Liver (tissue), 9 donors: Measurements from ENCODE around the gene AATK. TPM values are rescaled to one million over a fixed set of nuclear protein-coding genes. Genes with fewer than 3 reads are reported as not detected.

Experiments used
- DNase-seq: peaks from one replicate; pipeline ENCODE4 v3.0.0-alpha.2; 2017; ENCODE audit warnings: low spot score
- H3K27ac ChIP-seq, 2 donors: one replicate each; pipeline ENCODE4 v1.7.0; 2013; ENCODE audit warnings: inconsistent platforms in 2 of 2, low read length in 2 of 2, control low read depth in 1 of 2, low read depth in 1 of 2, mild to moderate bottlenecking in 1 of 2
- H3K27me3 ChIP-seq, 4 donors: one replicate each; pipeline versions ENCODE4 v1.6.1 to v1.7.0; 2013; ENCODE audit warnings: low read length in 3 of 4, inconsistent platforms in 1 of 4, mild to moderate bottlenecking in 1 of 4, moderate library complexity in 1 of 4; ENCODE audit not compliant: control insufficient read depth in 4 of 4, insufficient read depth in 4 of 4
- H3K36me3 ChIP-seq, 4 donors: one replicate each; pipeline versions ENCODE4 v1.6.1 to v1.7.0; 2013; ENCODE audit warnings: low read length in 3 of 4, mild to moderate bottlenecking in 3 of 4, low read depth in 1 of 4, moderate library complexity in 1 of 4; ENCODE audit not compliant: control insufficient read depth in 4 of 4, insufficient read depth in 3 of 4
- H3K4me1 ChIP-seq, 4 donors: one replicate each; pipeline versions ENCODE4 v1.6.1 to v1.7.0; 2013; ENCODE audit warnings: low read length in 3 of 4, mild to moderate bottlenecking in 3 of 4, moderate library complexity in 1 of 4; ENCODE audit not compliant: control insufficient read depth in 4 of 4, insufficient read depth in 4 of 4
- H3K4me3 ChIP-seq, 3 donors: one replicate each; pipeline versions ENCODE4 v1.6.1 to v1.7.0; 2013; ENCODE audit warnings: low read length in 3 of 3, control low read depth in 1 of 3, low read depth in 1 of 3, mild to moderate bottlenecking in 1 of 3
- H3K9ac ChIP-seq, 2 donors: one replicate each; pipeline ENCODE4 v1.7.0; 2013; ENCODE audit warnings: low read length in 2 of 2, mild to moderate bottlenecking in 2 of 2, moderate library complexity in 2 of 2, control low read depth in 1 of 2, low read depth in 1 of 2
- H3K9me3 ChIP-seq, 4 donors: one replicate each; pipeline versions ENCODE4 v1.6.1 to v1.7.0; 2013; ENCODE audit warnings: low read length in 3 of 4; ENCODE audit not compliant: control insufficient read depth in 4 of 4
- ATF3 ChIP-seq: IDR thresholded peaks from 2 replicates; pipeline ENCODE4 v1.6.1; 2016; ENCODE audit warnings: antibody characterized with exemption
- CTCF ChIP-seq: fragments of 150-350 bp; IDR thresholded peaks from 2 replicates; pipeline ENCODE4 v1.5.1; 2017; ENCODE audit warnings: improper control_type of control experiment, low read depth, low read length; ENCODE audit not compliant: missing input control
- EGR1 ChIP-seq, 2 donors: IDR thresholded peaks; 2 replicates each; pipeline ENCODE4 v1.6.1; 2016 to 2018; ENCODE audit warnings: antibody characterized with exemption in 2 of 2, low read depth in 2 of 2
- FOXA1 ChIP-seq: IDR thresholded peaks from 2 replicates; pipeline ENCODE4 v1.6.1; 2016; ENCODE audit warnings: antibody characterized with exemption
- FOXA2 ChIP-seq: IDR thresholded peaks from 2 replicates; pipeline ENCODE4 v1.6.1; 2016; ENCODE audit warnings: antibody characterized with exemption
- GABPA ChIP-seq, 2 donors: IDR thresholded peaks in 1 of 2; conservative IDR thresholded peaks in 1 of 2; 2 replicates each; pipeline ENCODE4 v1.6.1; 2016; ENCODE audit warnings: antibody characterized with exemption in 2 of 2, mild to moderate bottlenecking in 1 of 2, moderate library complexity in 1 of 2
- HNF4G ChIP-seq: IDR thresholded peaks from 2 replicates; pipeline ENCODE4 v1.6.1; 2016; ENCODE audit warnings: antibody characterized with exemption
- JUND ChIP-seq, 2 donors: IDR thresholded peaks; 2 replicates each; pipeline ENCODE4 v1.6.1; 2016; ENCODE audit warnings: antibody characterized with exemption in 2 of 2
- MAX ChIP-seq: IDR thresholded peaks from 2 replicates; pipeline ENCODE4 v1.6.1; 2016; ENCODE audit warnings: antibody characterized with exemption
- NR2F2 ChIP-seq: IDR thresholded peaks from 2 replicates; pipeline ENCODE4 v1.6.1; 2016; ENCODE audit warnings: antibody characterized with exemption
- RAD21 ChIP-seq, 2 donors: IDR thresholded peaks; 2 replicates each; pipeline ENCODE4 v1.6.1; 2016; ENCODE audit warnings: antibody characterized with exemption in 2 of 2, mild to moderate bottlenecking in 2 of 2
- REST ChIP-seq: IDR thresholded peaks from 2 replicates; pipeline ENCODE4 v1.6.1; 2016; ENCODE audit warnings: antibody characterized with exemption, mild to moderate bottlenecking
- RXRA ChIP-seq, 2 donors: IDR thresholded peaks; 2 replicates each; pipeline ENCODE4 v1.6.1; 2017 to 2018; ENCODE audit warnings: antibody characterized with exemption in 2 of 2, mild to moderate bottlenecking in 1 of 2
- SP1 ChIP-seq: IDR thresholded peaks from 2 replicates; pipeline ENCODE4 v1.6.1; 2018; ENCODE audit warnings: antibody characterized with exemption, mild to moderate bottlenecking
- TAF1 ChIP-seq: conservative IDR thresholded peaks from 2 replicates; pipeline ENCODE4 v1.6.1; 2016; ENCODE audit warnings: antibody characterized with exemption, mild to moderate bottlenecking
- YY1 ChIP-seq: IDR thresholded peaks from 2 replicates; pipeline ENCODE4 v1.6.1; 2016; ENCODE audit warnings: antibody characterized with exemption, mild to moderate bottlenecking
- ZBTB33 ChIP-seq: IDR thresholded peaks from 2 replicates; pipeline ENCODE4 v1.6.1; 2016; ENCODE audit warnings: antibody characterized with exemption
- WGBS: extraction: QIAGEN DNeasy Blood & Tissue Kit; methylation state at CpG from one replicate; pipeline ENCODE4 v1.1.7; 2013; 5-methylcytosine and 5-hydroxymethylcytosine counted together
- polyA plus RNA-seq, 2 donors: library from polyadenylated mRNA; stranded (reverse) in 1 of 2; unstranded in 1 of 2; fragments of 200-250 nt in 1 of 2; fragments of >200 nt in 1 of 2; fragmentation: Nextera tagmentation in 1 of 2; extraction: Ambion mirVana in 1 of 2; gene quantifications; one replicate each; pipeline versions ENCODE4 v1.2.1 to v1.2.3, GENCODE V29; 2013 to 2015
- total RNA-seq, 2 donors: library from RNA; depleted of rRNA; stranded (reverse); fragments of >200 nt; gene quantifications; one replicate each; pipeline ENCODE4 v1.2.3, GENCODE V29; 2014
- donor health status: healthy.
- donor health status: healthy.
- donor health status: healthy.
- donor health status: healthy.
- donor health status: healthy.

Gene AATK
- total and polyA plus RNA-seq, 4 donors: 0.24 to 2.3 (median 0.62) TPM

- TF ChIP-seq ZBTB33 (no peak), RAD21 (IDR thresholded peaks at IDR 0.05) (no peak), MAX (no peak), YY1 (no peak), GABPA (IDR thresholded peaks at IDR 0.05 in 1 of 2, conservative IDR thresholded peaks at IDR 0.05 in 1 of 2) (no peak)
These were observed 38.4 kb downstream of the AATK start (continued) for GRCh38 chr17:81127526-81128177.

GRCh38 chr17:81127133-81127455, 38.9 kb downstream of the AATK start:
- H3K27ac ChIP-seq: no peak overlapping the region
- TF ChIP-seq ATF3 (no peak), GABPA (IDR thresholded peaks at IDR 0.05 in 1 of 2, conservative IDR thresholded peaks at IDR 0.05 in 1 of 2) (no peak), EGR1 (IDR thresholded peaks at IDR 0.05; ENCODE audit: low read depth in 2 of 2) (no peak), FOXA2 (no peak)
- no peaks in the 10 kb centered on the region for H3K36me3 ChIP-seq
- H3K4me3 ChIP-seq: no peak overlapping the region
- WGBS: 70% methylated on average over 5 of the region's 5 CpGs
- H3K27me3 ChIP-seq: no peaks in the 10 kb centered on the region
- H3K4me1 ChIP-seq: no peaks in the 10 kb centered on the region
- no peak for DNase-seq
- H3K9ac ChIP-seq: no peak overlapping the region
- no peaks in the 10 kb centered on the region for H3K9me3 ChIP-seq

GRCh38 chr17:81126281-81127132, 39.5 kb downstream of the AATK start:
- H3K27me3 ChIP-seq: no peaks in the 10 kb centered on the region
- H3K36me3 ChIP-seq: no peaks in the 10 kb centered on the region
- H3K9ac ChIP-seq: no peak overlapping the region
- DNase-seq: no peak
- WGBS: 82% methylated on average over 34 of the region's 34 CpGs
- no peak overlapping the region for H3K4me3 ChIP-seq
- H3K9me3 ChIP-seq: no peaks in the 10 kb centered on the region
- no peaks in the 10 kb centered on the region for H3K4me1 ChIP-seq
- no peak overlapping the region for H3K27ac ChIP-seq
- TF ChIP-seq MAX (no peak), NR2F2 (no peak), JUND (IDR thresholded peaks at IDR 0.05) (no peak), REST (no peak), HNF4G (no peak), YY1 (no peak), CTCF (no peak), ATF3 (no peak), SP1 (no peak), RAD21 (IDR thresholded peaks at IDR 0.05) (no peak), FOXA1 (no peak), TAF1 (no peak), FOXA2 (no peak), GABPA (IDR thresholded peaks at IDR 0.05 in 1 of 2, conservative IDR thresholded peaks at IDR 0.05 in 1 of 2) (no peak), EGR1 (IDR thresholded peaks at IDR 0.05; ENCODE audit: low read depth in 2 of 2) (no peak), RXRA (IDR thresholded peaks at IDR 0.05) (no peak), ZBTB33 (no peak)
